GM10266 (cell line): ENCODE measurements around the gene USP14.

Experiments used
- DNase-seq: peaks from one replicate; pipeline ENCODE4 v3.0.0; 2012; ENCODE audit errors: extremely low spot score
- TF ChIP-seq, protein P1 (sequence below): IDR thresholded peaks from 2 replicates; pipeline ENCODE4 v1.5.1; 2012; ENCODE audit warnings: mild to moderate bottlenecking, low read depth; ENCODE audit not compliant: control insufficient read depth, insufficient read depth; ENCODE audit errors: missing control alignments

USP14 gene

DNA sequence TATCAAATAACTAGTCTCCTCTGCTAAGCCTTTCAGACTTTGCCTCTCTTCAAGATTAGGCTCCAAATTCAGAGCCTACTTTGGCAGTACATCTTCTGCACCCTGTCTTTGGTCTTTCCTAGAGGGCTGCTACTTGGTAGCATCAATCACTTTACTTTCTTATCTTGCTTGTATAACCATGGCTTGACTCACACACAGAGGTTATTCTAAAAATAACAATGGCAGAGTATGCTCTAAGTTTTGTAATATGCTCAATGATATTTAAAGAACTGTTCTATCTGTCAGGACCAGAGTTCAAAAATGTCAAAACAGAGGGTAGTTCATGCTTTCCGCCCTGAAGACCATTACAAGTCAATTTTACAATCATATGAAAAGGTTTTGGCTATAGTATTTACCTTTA lies 81.8 kb downstream of the USP14 start:
- TF ChIP-seq, protein P1, sequence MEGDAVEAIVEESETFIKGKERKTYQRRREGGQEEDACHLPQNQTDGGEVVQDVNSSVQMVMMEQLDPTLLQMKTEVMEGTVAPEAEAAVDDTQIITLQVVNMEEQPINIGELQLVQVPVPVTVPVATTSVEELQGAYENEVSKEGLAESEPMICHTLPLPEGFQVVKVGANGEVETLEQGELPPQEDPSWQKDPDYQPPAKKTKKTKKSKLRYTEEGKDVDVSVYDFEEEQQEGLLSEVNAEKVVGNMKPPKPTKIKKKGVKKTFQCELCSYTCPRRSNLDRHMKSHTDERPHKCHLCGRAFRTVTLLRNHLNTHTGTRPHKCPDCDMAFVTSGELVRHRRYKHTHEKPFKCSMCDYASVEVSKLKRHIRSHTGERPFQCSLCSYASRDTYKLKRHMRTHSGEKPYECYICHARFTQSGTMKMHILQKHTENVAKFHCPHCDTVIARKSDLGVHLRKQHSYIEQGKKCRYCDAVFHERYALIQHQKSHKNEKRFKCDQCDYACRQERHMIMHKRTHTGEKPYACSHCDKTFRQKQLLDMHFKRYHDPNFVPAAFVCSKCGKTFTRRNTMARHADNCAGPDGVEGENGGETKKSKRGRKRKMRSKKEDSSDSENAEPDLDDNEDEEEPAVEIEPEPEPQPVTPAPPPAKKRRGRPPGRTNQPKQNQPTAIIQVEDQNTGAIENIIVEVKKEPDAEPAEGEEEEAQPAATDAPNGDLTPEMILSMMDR, result no peak
- no peak for DNase-seq

DNA sequence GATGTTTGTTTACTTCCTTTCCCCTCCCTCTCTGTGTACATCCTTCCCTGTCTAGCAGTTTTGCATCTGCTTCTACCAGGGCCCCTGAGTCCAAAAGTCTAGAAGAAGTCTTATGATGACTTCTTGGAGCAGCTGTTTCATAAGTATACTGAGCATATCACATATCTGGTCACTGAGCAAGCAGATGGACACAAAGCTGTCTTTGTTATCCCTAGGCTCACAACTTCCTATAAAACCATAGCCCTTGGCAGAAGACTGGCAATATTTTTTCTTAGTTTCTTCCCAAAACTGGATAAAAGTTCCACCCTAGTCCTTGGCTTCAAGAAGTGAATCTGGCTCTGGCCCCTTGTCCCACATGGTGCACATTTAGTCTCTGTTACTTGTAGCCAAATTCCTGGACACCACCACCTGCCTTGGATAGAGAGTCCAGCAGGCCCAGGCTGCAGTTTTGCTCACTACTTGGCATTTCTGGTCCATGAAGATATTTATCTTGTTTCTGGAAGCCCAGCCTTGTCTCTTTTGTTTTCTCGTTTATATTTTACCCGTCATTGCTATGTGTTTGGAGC lies 87.0 kb downstream of the USP14 start:
- TF ChIP-seq, protein P1, result no peak
- DNase-seq, result no peak

DNA sequence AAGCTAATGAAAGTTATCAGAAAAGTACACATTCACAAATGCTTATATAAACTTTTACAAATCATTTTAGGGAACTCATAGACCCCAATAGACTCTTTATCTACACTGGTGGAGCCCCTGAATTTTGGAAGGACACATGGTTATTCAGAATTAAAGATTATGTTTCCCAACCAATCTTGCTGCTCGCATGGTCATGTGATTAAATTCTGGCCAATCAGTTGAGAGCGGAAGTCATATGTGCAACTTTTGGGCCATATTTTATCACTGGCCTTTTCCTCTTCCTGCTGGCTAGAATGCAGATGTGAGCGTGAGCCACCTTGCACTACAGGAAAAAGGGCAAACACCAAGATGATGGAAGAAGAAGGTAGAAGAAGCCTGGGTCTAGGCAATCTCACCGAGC lies 89.7 kb downstream of the USP14 start:
- TF ChIP-seq, protein P1, result no peak
- DNase-seq, result no peak

DNA sequence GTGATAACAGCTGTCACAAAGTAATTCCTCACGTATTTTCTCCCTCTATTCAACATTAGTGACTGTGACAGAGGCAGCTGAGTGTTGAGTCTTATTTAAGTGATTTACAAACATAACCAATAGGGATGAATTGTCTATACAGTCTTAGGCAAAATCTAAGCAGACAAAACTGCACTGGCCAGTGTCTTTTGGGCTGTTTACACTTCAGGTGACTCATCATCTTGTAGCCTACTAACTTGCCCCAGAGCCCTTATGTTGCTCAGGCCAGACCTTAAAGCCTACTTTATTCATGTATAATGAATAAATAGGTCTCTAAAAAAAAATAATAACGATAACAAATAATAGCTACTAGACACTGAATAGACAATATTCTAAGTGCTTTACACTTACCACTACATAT lies 92.3 kb downstream of the USP14 start:
- DNase-seq, result no peak
- TF ChIP-seq, protein P1, result no peak

DNA sequence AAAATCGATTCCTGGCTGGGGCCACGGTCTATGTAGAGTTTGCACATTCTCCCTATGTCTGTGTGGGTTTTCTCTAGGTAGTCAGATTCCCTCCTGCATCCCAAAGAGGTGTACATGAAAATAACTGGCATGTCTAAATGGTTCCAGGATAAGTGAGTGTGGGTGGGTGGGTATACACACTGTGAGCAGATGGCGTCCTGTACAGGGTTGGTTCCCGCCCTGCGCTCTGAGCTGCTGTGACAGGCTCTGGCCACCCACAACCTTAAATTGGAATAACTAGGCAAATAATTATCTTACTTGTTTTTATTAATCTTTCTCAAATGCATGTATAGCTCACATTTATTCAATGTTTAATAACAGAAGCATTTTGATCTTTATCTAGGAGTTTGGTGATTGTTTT lies 93.2 kb downstream of the USP14 start:
- TF ChIP-seq, protein P1, result no peak

DNA sequence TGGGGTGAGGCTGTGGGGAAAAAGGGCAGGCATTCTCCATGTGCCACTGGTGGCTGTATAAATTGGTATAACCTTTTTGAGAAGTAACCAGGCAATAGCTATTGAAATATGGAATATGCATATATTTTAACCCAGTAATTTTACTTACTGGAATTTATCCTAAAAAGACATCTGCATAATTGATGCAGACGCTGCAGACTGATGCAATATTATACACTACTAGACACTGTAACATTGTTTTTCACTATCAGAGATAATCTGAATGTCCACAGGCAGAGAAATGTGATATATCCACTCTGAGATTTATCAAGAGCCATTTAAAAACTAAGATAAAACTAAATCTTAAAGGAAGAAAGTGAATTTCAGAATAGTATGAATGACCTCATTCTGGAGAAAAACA lies 94.8 kb downstream of the USP14 start:
- DNase-seq, result no peak
- TF ChIP-seq, protein P1, result no peak

More for the DNA sequence above, 93.2 kb downstream of the USP14 start:
- no peak for DNase-seq

DNA sequence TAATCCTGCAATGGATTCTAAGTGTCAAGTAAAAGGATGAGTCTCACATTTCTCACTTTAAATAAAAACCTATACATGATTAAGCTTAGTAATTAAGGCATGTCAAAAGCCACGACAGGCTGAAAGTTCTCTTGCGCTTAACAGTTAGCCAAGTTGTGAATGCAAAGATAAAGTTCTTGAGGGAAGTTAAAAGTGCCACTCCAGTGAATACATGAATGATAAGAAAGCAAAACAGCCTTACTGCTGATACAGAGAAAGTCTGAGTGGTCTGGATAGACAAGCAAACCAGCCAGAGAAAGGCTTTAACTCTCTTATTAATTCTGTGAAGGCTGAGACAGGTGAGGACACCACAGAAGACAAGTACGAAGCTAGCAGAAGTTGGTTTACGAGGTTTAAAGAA lies 96.8 kb downstream of the USP14 start:
- DNase-seq, result no peak
- TF ChIP-seq, protein P1, result no peak
